ENCODE data around the gene MRGPRD.
A peak's percentile ranks its signal among the peaks of the same experiment; 100 is the strongest.
"Not testable (repeated sequence)": the region's sequence is repeated elsewhere in the genome, so short reads cannot be mapped to it uniquely, and the experiment has no call there.

MRGPRD gene

DNA sequence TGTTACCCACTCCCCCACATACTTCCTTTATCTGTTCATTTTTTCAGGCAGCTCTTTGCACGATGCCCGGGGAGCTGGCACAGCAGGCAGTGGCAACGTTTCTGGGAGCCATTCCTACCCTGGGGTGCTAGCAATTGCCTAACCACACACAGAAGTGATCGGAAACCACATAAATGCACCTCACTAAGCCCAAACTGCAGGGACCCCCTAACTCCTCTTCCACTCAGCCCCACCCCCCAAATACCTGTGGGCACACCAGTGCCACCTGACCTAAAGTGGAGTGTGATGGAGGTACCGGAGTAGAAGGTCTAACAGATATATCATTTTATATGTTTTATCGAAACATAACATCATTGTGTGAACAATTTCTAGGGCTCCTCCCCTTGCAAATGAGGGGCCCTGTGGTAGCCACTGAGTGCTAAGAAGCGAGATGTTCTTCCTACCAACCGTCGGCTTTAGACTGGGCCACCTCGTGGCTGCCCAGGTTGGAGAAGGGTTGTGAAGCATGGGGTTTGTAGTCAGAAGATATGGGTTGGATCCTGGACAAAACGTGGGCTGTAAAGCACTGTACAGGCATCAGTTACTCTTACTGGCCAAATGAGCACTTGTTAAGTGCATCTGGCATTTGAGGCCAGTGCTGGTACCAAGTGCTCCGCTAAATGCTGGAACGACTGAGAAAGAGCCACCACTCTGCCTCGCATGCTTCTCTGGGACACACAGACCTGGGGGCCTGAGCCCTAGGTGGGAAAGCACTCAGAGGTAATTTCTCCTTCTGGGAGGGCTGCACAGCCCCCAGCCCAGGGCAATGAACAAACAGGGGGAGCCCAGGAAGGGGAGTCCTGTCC is 2.8 kb downstream of the MRGPRD start:
- H3K4me3 ChIP-seq (ENCODE audit: low read depth, low read length) = no peak overlapping the region
- no peak for TF ChIP-seq MYC (IDR thresholded peaks at IDR 0.05; ENCODE audit: low read depth, low read length)
- TF ChIP-seq, protein P1, sequence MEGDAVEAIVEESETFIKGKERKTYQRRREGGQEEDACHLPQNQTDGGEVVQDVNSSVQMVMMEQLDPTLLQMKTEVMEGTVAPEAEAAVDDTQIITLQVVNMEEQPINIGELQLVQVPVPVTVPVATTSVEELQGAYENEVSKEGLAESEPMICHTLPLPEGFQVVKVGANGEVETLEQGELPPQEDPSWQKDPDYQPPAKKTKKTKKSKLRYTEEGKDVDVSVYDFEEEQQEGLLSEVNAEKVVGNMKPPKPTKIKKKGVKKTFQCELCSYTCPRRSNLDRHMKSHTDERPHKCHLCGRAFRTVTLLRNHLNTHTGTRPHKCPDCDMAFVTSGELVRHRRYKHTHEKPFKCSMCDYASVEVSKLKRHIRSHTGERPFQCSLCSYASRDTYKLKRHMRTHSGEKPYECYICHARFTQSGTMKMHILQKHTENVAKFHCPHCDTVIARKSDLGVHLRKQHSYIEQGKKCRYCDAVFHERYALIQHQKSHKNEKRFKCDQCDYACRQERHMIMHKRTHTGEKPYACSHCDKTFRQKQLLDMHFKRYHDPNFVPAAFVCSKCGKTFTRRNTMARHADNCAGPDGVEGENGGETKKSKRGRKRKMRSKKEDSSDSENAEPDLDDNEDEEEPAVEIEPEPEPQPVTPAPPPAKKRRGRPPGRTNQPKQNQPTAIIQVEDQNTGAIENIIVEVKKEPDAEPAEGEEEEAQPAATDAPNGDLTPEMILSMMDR (IDR thresholded peaks at IDR 0.05; ENCODE audit: low read depth, low read length) = no peak
- no peak for TF ChIP-seq POLR2A (IDR thresholded peaks at IDR 0.05; ENCODE audit: extremely low read depth, insufficient read length)
- TF ChIP-seq, protein P2, sequence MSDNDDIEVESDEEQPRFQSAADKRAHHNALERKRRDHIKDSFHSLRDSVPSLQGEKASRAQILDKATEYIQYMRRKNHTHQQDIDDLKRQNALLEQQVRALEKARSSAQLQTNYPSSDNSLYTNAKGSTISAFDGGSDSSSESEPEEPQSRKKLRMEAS (IDR thresholded peaks at IDR 0.05; ENCODE audit: low read depth, low read length) = no peak
- no peak for DNase-seq (ENCODE audit: low read depth)

DNA sequence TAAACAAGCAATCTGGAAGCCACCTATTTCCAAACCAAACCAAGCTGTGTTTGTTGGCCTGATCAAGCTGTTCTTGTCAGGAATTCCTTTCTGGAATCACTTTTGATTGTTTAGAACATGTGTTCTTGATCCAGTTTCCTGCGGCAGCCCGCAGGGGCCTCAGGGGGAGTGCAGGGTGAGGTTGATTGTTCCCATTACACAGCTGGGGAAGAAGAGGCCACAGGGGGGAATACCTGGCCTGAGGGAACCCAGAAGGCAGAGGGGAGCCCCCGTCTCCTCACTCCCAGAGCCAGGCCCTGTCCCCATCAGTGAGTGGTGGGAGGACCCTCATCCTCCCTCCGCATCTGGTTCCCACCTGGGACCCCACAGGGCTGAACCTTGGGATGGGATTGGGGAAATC is 4.2 kb downstream of the MRGPRD start:
- no peak for TF ChIP-seq POLR2A (IDR thresholded peaks at IDR 0.05; ENCODE audit: extremely low read depth, insufficient read length)
- no peak for TF ChIP-seq MYC (IDR thresholded peaks at IDR 0.05; ENCODE audit: low read depth, low read length)
- TF ChIP-seq, protein P2 (IDR thresholded peaks at IDR 0.05; ENCODE audit: low read depth, low read length) = no peak
- TF ChIP-seq, protein P1 (IDR thresholded peaks at IDR 0.05; ENCODE audit: low read depth, low read length) = no peak
- H3K4me3 ChIP-seq (ENCODE audit: low read depth, low read length) = no peak overlapping the region
- no peak for DNase-seq (ENCODE audit: low read depth)

DNA sequence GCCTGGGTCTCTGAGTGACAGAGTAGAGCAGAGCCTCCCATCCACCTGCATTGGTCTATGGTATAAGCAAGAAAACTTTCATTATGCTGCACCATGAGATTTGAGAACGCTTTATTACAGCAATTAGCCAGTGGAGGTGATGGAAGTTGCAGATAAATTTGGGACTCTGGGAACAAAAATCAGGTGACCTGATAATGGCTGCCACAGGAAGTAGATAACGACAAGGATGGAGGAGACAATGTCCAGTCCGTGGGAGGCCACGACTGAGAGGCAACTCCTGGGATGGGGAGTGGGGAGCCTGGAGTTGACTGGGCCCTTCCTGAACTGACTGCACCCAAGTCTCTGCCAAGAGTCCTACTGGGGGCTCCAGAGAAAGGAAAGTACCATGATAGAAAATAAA is 4.7 kb downstream of the MRGPRD start:
- no peak overlapping the region for H3K4me3 ChIP-seq (ENCODE audit: low read depth, low read length)
- TF ChIP-seq POLR2A (IDR thresholded peaks at IDR 0.05; ENCODE audit: extremely low read depth, insufficient read length) (no peak), MYC (IDR thresholded peaks at IDR 0.05; ENCODE audit: low read depth, low read length) (no peak)
- TF ChIP-seq, protein P1 (IDR thresholded peaks at IDR 0.05; ENCODE audit: low read depth, low read length) = no peak
- TF ChIP-seq, protein P2 (IDR thresholded peaks at IDR 0.05; ENCODE audit: low read depth, low read length) = no peak
- DNase-seq (ENCODE audit: low read depth) = no peak

DNA sequence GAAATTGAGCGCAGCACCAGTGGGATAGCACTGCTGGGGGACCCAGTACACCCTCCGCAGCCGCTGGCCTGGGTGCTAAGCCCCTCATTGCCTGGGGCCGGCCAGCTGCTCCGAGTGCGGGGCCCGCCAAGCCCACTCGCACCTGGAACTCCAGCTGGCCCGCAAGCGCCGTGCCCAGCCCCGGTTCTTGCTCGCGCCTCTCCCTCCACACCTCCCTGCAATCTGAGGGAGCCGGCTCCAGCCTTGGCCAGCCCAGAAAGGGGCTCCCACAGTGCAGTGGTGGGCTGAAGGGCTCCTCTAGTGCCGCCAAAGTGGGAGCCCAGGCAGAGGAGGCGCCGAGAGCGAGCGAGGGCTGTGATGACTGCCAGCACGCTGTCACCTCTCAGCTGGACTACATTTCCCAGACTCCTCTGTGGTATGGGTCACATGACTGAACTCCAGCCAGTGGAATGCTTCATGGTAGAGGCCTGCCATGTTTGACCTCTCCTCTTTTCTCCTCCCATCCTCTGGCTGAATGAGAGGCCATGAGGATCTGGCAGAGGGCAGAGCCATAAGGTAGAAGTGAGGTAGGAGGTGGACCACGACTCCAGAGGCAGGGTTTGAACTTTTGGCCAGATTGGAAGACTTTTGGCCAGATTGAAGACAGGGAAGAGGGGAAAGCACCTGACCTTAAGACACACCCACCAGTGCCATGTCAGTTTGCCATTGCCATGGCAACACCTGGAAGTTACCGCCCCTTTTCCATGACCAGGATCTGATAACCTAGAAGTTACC is 6.2 kb downstream of the MRGPRD start:
- no peak overlapping the region for H3K4me3 ChIP-seq (ENCODE audit: low read depth, low read length)
- TF ChIP-seq, protein P2 (IDR thresholded peaks at IDR 0.05; ENCODE audit: low read depth, low read length) = no peak
- TF ChIP-seq MYC (IDR thresholded peaks at IDR 0.05; ENCODE audit: low read depth, low read length) (no peak), POLR2A (IDR thresholded peaks at IDR 0.05; ENCODE audit: extremely low read depth, insufficient read length) (no peak)
- TF ChIP-seq, protein P1 (IDR thresholded peaks at IDR 0.05; ENCODE audit: low read depth, low read length) = no peak
- DNase-seq (ENCODE audit: low read depth) = peak; percentile 57

DNA sequence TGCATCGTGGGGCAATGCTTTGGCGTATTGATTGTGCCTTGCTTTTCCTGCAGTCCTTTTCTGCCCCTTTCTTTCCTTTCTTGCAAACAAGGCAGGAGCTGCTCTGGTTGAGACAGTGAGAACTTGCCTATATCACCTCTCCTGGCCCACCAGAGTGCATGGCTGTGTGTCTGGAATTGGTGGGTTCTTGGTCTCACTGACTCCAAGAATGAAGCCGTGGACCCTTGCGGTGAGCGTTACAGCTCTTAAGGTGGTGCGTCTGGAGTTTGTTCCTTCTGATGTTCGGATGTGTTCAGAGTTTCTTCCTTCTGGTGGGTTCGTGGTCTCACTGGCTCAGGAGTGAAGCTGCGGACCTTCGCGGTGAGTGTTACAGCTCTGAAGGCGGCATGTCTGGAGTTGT is 7.1 kb downstream of the MRGPRD start:
- H3K4me3 ChIP-seq (ENCODE audit: low read depth, low read length); DNase-seq (ENCODE audit: low read depth): not testable (repeated sequence)

DNA sequence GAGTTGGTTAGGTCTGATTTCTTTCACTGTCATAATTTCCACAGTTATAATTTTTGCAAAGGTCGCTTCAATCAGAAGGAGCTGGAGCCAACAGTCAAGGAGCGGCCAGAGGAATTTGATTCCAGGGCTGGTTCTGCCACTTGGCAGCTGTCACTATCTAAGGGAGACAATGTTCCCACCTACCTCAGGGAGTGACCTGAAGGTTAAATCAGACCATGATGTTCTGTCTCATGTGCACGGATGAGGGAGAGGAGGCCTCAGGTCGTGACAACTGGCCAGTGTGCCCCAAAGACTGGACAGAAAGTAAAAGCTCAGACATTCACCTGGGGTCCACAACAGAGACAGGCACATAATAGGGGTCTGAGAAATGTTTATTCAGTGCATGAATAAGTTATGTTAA is 7.6 kb downstream of the MRGPRD start:
- no peak for DNase-seq (ENCODE audit: low read depth)

More for the DNA sequence above, 7.6 kb downstream of the MRGPRD start:
- TF ChIP-seq, protein P2 (IDR thresholded peaks at IDR 0.05; ENCODE audit: low read depth, low read length) = no peak
- TF ChIP-seq MYC (IDR thresholded peaks at IDR 0.05; ENCODE audit: low read depth, low read length) = no peak
- TF ChIP-seq POLR2A (IDR thresholded peaks at IDR 0.05; ENCODE audit: extremely low read depth, insufficient read length) = no peak
- TF ChIP-seq, protein P1 (IDR thresholded peaks at IDR 0.05; ENCODE audit: low read depth, low read length) = no peak
- H3K4me3 ChIP-seq (ENCODE audit: low read depth, low read length) = no peak overlapping the region
